A673 (cell line): ENCODE results near the gene EGLN2. TPM values are rescaled to one million over a fixed set of nuclear protein-coding genes. Genes with fewer than 3 reads are reported as not detected.

Source experiments
- Bru-seq: library from RNA; stranded (reverse); fragments of 400-500 nt; gene quantifications from one replicate; lab custom pipeline; 2021; lab: Mats Ljungman, UMichigan
- BruChase-seq, 2 experiments: library from RNA; stranded (reverse); fragments of 400-500 nt; gene quantifications; one replicate each; lab custom pipeline; 2021; lab: Mats Ljungman, UMichigan
- BruUV-seq: library from RNA; stranded (reverse); fragments of 400-500 nt; replicated peaks from 2 replicates; lab custom pipeline; 2021; lab: Mats Ljungman, UMichigan
- CTCF ChIA-PET: fragments of 300-600 bp; sonication (Branson Sonifier 250); formaldehyde crosslinking; loops from one replicate; lab custom pipeline; 2022; ENCODE audit warnings: antibody characterized with exemption; lab: Charles Lee
- POLR2A ChIA-PET: fragments of 300-600 bp; sonication (Branson Sonifier 250); formaldehyde crosslinking; loops from one replicate; lab custom pipeline; 2022; ENCODE audit warnings: antibody characterized with exemption; ENCODE audit not compliant: low non-redundant PET; lab: Charles Lee
- DNase-seq: peaks from one replicate; pipeline ENCODE4 v3.0.0-alpha.2; 2015; ENCODE audit warnings: low spot score
- H3K27ac ChIP-seq: fragments of 200-600 bp; sonication (generic); 2 replicates; pipeline ENCODE4 v1.5.1; 2016; ENCODE audit warnings: mixed run types, low read depth, mild to moderate bottlenecking, mixed read lengths, antibody characterized with exemption, low read length; ENCODE audit not compliant: poor library complexity, severe bottlenecking
- H3K27me3 ChIP-seq: fragments of 200-600 bp; sonication (generic); replicated peaks from 2 replicates; pipeline ENCODE4 v1.6.1; 2017; ENCODE audit warnings: mixed run types, low read depth, mild to moderate bottlenecking, mixed read lengths, antibody characterized with exemption, low read length; ENCODE audit not compliant: insufficient read depth, poor library complexity
- H3K36me3 ChIP-seq: fragments of 200-600 bp; sonication (generic); 2 replicates; pipeline ENCODE4 v1.6.1; 2016; ENCODE audit warnings: mixed run types, mild to moderate bottlenecking, mixed read lengths, antibody characterized with exemption, low read length; ENCODE audit not compliant: insufficient read depth, poor library complexity, severe bottlenecking
- H3K4me1 ChIP-seq: fragments of 200-600 bp; sonication (generic); 2 replicates; pipeline ENCODE4 v1.6.1; 2017; ENCODE audit warnings: mixed run types, mild to moderate bottlenecking, mixed read lengths, antibody characterized with exemption, low read length; ENCODE audit not compliant: insufficient read depth, poor library complexity, severe bottlenecking
- H3K4me3 ChIP-seq: fragments of 200-600 bp; sonication (generic); 2 replicates; pipeline ENCODE4 v1.5.1; 2016; ENCODE audit warnings: low read depth, mixed run types, mild to moderate bottlenecking, mixed read lengths, low read length; ENCODE audit not compliant: poor library complexity, severe bottlenecking
- H3K9me3 ChIP-seq: fragments of 200-600 bp; sonication (generic); 2 replicates; pipeline ENCODE4 v1.6.1; 2016; ENCODE audit warnings: mixed run types, low read depth, mild to moderate bottlenecking, mixed read lengths, antibody characterized with exemption, low read length; ENCODE audit not compliant: poor library complexity, severe bottlenecking
- EZH2 ChIP-seq: fragments of 200-600 bp; sonication (generic); IDR thresholded peaks from 2 replicates; pipeline ENCODE4 v1.6.1; 2017; ENCODE audit warnings: borderline replicate concordance, low read depth, mild to moderate bottlenecking, mixed read lengths, antibody characterized with exemption, low read length; ENCODE audit not compliant: poor library complexity, severe bottlenecking
- intact Hi-C: fragments of 100-400 bp; cut with micrococcal nuclease; formaldehyde crosslinking; loops from one replicate; pipeline ENCODE4 v1.10.0; 2022; ENCODE audit not compliant: unreplicated experiment
- long read RNA-seq: library from polyadenylated mRNA; stranded (forward); transcript quantifications from one replicate; pipeline ENCODE4 v2.0.0, GENCODE V29; 2022
- total RNA-seq: library from RNA; stranded (reverse); gene quantifications from 2 replicates; pipeline ENCODE4 v1.2.3, GENCODE V29; 2021
- TF ChIP-seq, protein P1 (sequence below): fragments of 300-800, 200-600 bp; sonication (generic); conservative IDR thresholded peaks from 2 replicates; pipeline ENCODE4 v1.5.1; 2017; ENCODE audit warnings: low read depth, mild to moderate bottlenecking, antibody characterized with exemption, low read length, moderate library complexity, mixed read lengths

The EGLN2 gene
- total RNA-seq (105 and 113 TPM in 2 replicates), Bru-seq, nascent RNA (percentile 59 among the genes with signal in this experiment), BruChase-seq, experiment 1, labeled RNA remaining after a 2-hour chase (percentile 61 among the genes with signal in this experiment), BruChase-seq, experiment 2, labeled RNA remaining after a 6-hour chase (percentile 61 among the genes with signal in this experiment)
- long read RNA-seq, transcript EGLN2-216 (3 exons, 3,894 nt) = minor isoform, 5 of 328 reads
- long read RNA-seq, transcript EGLN2-207 (5 exons, 2,821 nt) = minor isoform, 16 of 328 reads
- long read RNA-seq, transcript EGLN2-201 (6 exons, 2,102 nt) = major isoform, 292 of 328 reads
- long read RNA-seq, partial matches to known transcripts = 2 of 328 reads
- long read RNA-seq, other reads (novel, unspliced or antisense) = 13 of 328 reads

DNA sequence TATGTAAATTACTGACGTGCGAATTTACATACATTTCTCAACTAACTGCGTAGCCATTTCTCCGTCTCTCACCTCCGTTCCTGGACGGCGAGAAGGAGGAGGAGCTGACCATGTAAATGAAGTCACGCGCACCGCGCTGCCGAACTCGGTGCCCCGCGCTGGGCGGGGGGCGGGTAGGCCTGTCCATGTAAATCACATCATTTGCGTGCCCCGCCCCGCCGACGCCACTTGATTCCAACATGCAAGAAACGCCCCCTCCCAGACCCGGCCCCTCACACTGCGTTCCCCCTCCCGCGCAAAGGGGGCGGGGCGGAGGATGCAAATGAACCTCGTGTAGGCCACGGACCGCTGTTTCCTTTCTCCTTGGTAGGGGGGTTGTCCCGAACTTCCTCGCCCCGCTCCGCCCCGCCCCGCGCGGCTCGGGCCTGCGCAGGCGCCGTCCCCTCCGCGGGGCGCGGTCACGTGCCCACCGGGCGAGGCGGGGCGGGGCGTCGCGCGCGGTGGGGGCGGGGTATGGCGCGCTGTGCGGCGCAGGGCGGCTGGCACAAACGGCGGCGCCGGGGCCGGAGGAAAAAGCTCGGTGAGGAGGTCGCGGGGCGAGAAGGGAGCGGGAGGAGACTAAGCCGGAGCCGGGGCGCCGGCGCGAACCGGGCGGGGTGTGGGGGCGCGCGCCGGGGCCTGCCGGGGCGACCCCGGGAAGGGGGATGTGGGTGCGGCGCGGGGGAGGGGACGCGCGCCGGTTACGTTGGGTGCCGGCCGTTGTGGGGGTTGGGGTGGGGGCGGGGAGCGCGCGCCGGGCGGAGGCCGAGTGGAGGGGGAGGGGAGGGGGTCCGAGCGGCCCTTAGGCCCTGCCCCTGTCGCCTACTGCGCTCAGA, at the start of gene EGLN2:
Gene EGLN2 (plus strand): TSS at position 509 of the 875 bp plus-strand sequence. CDS start 1,382 bp downstream, outside the sequence.
- no TSS peak for BruUV-seq
- Histone ChIP-seq H3K36me3 (peaks cover 25% of the 10 kb centered on the region), H3K4me3 (peak within 1 kb of the TSS; percentile 97), H3K27me3 (no peaks in the 10 kb centered on the region), H3K4me1 (peaks cover 42% of the 10 kb centered on the region), H3K9me3 (no peaks in the 10 kb centered on the region), H3K27ac (peak within 1 kb of the TSS; percentile 88)
- CTCF ChIA-PET = interaction anchor here (0.6 to 1.0 kb wide), 3 partner anchors 8 to 225 kb away, joined by 5 to 10 read pairs (median 5); partner anchors contain the start of gene RAB4B
- intact Hi-C loops = loop anchor here (1.0 to 2.0 kb wide), 2 partner anchors 21 to 48 kb away; partner anchors contain the start of genes ACTMAP, RAB4B and SNRPA
- DNase-seq = peak; percentile 100
- TF ChIP-seq EZH2 = no peak
- TF ChIP-seq, protein P1, sequence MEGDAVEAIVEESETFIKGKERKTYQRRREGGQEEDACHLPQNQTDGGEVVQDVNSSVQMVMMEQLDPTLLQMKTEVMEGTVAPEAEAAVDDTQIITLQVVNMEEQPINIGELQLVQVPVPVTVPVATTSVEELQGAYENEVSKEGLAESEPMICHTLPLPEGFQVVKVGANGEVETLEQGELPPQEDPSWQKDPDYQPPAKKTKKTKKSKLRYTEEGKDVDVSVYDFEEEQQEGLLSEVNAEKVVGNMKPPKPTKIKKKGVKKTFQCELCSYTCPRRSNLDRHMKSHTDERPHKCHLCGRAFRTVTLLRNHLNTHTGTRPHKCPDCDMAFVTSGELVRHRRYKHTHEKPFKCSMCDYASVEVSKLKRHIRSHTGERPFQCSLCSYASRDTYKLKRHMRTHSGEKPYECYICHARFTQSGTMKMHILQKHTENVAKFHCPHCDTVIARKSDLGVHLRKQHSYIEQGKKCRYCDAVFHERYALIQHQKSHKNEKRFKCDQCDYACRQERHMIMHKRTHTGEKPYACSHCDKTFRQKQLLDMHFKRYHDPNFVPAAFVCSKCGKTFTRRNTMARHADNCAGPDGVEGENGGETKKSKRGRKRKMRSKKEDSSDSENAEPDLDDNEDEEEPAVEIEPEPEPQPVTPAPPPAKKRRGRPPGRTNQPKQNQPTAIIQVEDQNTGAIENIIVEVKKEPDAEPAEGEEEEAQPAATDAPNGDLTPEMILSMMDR = no peak
- POLR2A ChIA-PET = interaction anchor here (0.7 kb wide), 1 partner anchor 20 kb away, joined by 3 read pairs; the partner anchor contains the start of gene RAB4B

DNA sequence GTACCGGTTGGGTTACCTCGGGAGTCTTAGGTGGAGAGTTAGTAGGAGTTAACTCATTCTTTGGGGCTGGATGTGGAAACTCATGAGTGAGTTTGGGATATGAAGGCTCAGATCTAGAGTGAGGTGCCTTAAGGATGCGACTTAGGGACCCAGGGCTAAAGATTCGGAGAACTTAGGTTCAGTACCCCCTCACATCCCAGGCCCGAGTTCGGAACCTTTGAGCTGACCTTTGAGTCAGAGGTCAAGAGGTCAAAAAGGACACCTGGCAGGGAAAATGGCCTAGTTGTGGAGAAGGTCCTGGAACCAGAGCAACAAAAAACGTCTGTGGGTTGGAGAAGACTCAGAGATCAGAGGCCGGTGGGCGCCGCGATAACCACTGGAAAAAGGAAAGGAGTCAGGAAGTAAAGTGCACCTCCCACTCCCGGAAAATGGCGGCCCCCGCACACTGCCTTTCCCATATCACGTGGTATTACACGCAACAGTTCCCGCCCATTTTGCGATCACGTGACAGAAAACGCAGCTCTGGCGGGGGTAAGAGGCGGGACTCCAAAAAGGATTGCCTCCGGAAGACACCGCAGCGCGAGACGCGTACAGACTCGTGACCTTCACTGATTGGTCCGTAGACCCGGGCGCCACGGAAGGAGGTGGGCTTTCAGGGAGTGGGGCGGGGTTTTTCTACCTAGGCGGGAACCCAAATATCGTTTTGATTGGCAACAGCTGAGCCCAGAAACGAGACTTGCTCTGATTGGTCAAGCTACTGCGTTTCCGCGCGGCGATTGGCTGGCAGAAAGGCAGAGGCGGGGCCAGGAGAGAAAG, 48.7 kb upstream of the EGLN2 start, which contains the start of gene ACTMAP:
Gene ACTMAP (minus strand): TSS at position 420 of the 816 bp plus-strand sequence. CDS start 674 bp downstream, outside the sequence.
- ChIA-PET CTCF (interaction anchor here (1.0 to 1.1 kb wide), 2 partner anchors 28 to 56 kb away, joined by 3 to 4 read pairs; no protein-coding TSS in a partner anchor), POLR2A (interaction anchor here (0.5 to 0.7 kb wide), 3 partner anchors 28 to 420 kb away, joined by 3 read pairs; partner anchors contain the start of gene RAB4B)
- TF ChIP-seq, protein P1 = no peak
- TF ChIP-seq EZH2 = no peak
- Histone ChIP-seq H3K36me3 (peaks cover 4% of the 10 kb centered on the region), H3K4me1 (peaks cover 8% of the 10 kb centered on the region), H3K27me3 (no peaks in the 10 kb centered on the region), H3K27ac (peak within 1 kb of the TSS; percentile 97), H3K9me3 (no peaks in the 10 kb centered on the region), H3K4me3 (peak within 1 kb of the TSS; percentile 90)
- intact Hi-C loops = loop anchor here (1.0 to 2.0 kb wide), 2 partner anchors 28 to 49 kb away; partner anchors contain the start of genes EGLN2 and RAB4B
- DNase-seq = peak; percentile 100
- TSS peak; percentile 96 for BruUV-seq
